ENCODE measurements around the gene HIVEP3. TPM values are rescaled to one million over a fixed set of nuclear protein-coding genes. Genes with fewer than 3 reads are reported as not detected.

Gene HIVEP3
- total RNA-seq, 1 experiment from 2014 or later, result 0.55 TPM

DNA sequence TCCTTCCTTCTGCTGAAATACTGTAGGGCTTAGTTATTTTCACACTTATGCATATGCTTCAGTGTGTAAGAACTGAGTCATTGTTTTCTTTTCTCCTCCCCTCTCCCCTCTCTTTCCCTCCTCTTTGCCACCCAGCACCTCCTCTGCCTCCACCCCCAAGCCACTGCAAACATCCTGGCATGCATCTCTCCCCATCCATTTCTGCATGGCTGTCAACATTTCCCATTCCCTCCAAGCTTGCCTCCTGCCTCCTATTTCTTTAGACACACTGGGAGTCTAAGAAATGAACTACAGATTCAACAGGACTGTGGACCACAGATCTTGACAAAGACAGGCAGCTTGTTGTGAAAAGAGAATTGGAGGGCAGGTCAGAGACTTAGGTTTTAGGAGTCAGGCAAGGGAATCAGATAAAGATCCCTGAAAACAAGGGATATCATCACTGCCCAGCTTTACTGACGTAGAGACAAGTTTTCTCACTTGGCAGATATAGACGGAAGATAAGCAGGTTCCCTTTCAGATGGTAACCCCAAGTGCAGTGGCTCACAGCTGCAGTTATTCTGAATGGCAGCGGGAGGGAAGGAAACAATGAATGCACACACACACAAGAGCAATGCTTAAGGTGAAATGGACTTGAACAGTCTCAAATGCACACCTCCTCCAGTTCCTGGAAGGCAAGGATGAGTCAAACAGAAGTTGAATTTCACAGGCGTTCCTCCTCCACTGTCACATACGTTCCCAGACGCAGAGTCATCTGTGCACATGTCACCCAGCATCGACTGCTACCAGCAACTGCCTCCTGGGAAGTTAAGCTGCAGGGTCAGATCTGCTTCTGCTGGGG lies 56.1 kb downstream of the HIVEP3 start (continued):
- TF ChIP-seq FOXP4 (CRISPR knock-in tag; IDR thresholded peaks at IDR 0.05) (no peak), ERG (CRISPR knock-in tag; IDR thresholded peaks at IDR 0.05) (no peak)
- TF ChIP-seq, protein P1, sequence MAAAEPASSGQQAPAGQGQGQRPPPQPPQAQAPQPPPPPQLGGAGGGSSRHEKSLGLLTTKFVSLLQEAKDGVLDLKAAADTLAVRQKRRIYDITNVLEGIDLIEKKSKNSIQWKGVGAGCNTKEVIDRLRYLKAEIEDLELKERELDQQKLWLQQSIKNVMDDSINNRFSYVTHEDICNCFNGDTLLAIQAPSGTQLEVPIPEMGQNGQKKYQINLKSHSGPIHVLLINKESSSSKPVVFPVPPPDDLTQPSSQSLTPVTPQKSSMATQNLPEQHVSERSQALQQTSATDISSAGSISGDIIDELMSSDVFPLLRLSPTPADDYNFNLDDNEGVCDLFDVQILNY (CRISPR knock-in tag; IDR thresholded peaks at IDR 0.05), result no peak

DNA sequence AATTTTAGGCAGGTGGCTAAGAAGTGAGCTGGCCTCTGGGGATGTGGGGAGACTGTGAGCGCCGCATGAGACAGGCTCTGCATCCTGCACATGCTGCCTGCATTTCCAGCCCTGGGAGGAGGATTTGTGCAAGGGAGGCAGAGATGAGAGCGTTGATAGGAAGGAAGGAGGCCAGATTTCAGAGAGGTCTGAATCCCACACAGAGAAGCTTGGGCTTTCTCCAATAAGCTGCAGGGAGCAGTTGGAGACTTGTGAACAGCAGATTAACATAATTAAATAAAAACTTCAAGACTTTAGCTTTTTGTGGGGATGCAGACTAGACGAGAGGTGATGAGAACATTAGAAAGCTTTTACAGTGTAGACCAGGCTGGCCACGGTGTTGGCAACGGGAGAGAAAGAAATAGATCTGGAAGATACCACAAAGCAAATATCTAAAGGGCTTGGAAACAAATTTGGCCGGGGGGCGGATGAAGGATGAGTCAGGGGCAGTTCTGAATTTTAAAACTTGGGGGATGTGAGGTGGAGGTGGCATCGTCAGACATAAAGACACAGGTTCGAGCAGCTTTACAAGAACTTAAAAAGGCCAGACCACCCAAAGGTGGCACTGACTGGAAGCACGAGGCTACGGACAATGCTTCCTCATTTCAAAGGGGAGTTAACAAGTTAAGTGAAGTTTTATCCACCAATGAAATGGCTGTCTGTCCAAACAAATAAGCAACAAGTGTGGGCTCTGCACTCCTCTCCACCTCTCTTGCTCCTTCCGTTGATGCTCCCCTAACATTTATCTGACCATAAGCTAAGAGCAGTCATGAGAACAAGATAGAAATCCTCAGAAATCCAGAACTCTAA lies 57.0 kb downstream of the HIVEP3 start:
- no peak for DNase-seq (ENCODE audit: low spot score)
- H3K36me3 Mint-ChIP-seq, result no peaks in the 10 kb centered on the region
- H3K4me1 Mint-ChIP-seq, result peaks cover 38% of the 10 kb centered on the region
- POLR2A ChIA-PET, result no interaction called here
- H3K9me3 Mint-ChIP-seq, result no peaks in the 10 kb centered on the region
- no peaks in the 10 kb centered on the region for H3K27me3 Mint-ChIP-seq (ENCODE audit: low read depth)
- no peak for ATAC-seq
- CTCF ChIA-PET, result interaction anchor here (1.0 to 1.9 kb wide), 3 partner anchors 12 to 312 kb away, joined by 3 to 7 read pairs (median 4); no protein-coding TSS in a partner anchor
- H3K27ac Mint-ChIP-seq, result no peak overlapping the region
- H3K4me3 Mint-ChIP-seq, result no peak overlapping the region
- TF ChIP-seq ZNF232 (CRISPR knock-in tag; IDR thresholded peaks at IDR 0.05) (no peak), STAT6 (CRISPR knock-in tag; conservative IDR thresholded peaks at IDR 0.05; ENCODE audit: low read depth) (no peak), ZNF317 (CRISPR knock-in tag; IDR thresholded peaks at IDR 0.05; ENCODE audit: borderline replicate concordance, low read depth) (no peak), ETV6 (CRISPR knock-in tag; IDR thresholded peaks at IDR 0.05) (no peak), CBFB (CRISPR knock-in tag; IDR thresholded peaks at IDR 0.05; ENCODE audit: low read depth) (no peak), CTCF (IDR thresholded peaks at IDR 0.05) (no peak)

- no peaks in the 10 kb centered on the region for H3K9me3 Mint-ChIP-seq
- H3K4me1 Mint-ChIP-seq, result peaks cover 38% of the 10 kb centered on the region
- no peaks in the 10 kb centered on the region for H3K27me3 Mint-ChIP-seq (ENCODE audit: low read depth)
- CTCF ChIA-PET, result interaction anchor here (1.1 to 1.9 kb wide), 2 partner anchors 49 kb away, joined by 4 to 7 read pairs; no protein-coding TSS in a partner anchor
- ATAC-seq (no peak), DNase-seq (ENCODE audit: low spot score) (no peak)
- POLR2A ChIA-PET, result no interaction called here
- H3K36me3 Mint-ChIP-seq, result no peaks in the 10 kb centered on the region
- no peak overlapping the region for H3K4me3 Mint-ChIP-seq
- TF ChIP-seq ERG (CRISPR knock-in tag; IDR thresholded peaks at IDR 0.05) (no peak), TEAD4 (CRISPR knock-in tag; IDR thresholded peaks at IDR 0.05) (no peak), ZNF232 (CRISPR knock-in tag; IDR thresholded peaks at IDR 0.05) (no peak), FOXK1 (CRISPR knock-in tag; IDR thresholded peaks at IDR 0.05) (no peak), NFATC4 (CRISPR knock-in tag; IDR thresholded peaks at IDR 0.05) (no peak), CREB1 (CRISPR knock-in tag; IDR thresholded peaks at IDR 0.05) (no peak), MXD4 (CRISPR knock-in tag; IDR thresholded peaks at IDR 0.05; ENCODE audit: borderline replicate concordance) (no peak), HMGA2 (CRISPR knock-in tag; IDR thresholded peaks at IDR 0.05) (no peak)
- H3K27ac Mint-ChIP-seq, result no peak overlapping the region
Measured at GRCh38 chr1:41860771-41861170, 58.0 kb downstream of the HIVEP3 start.

Measured in WTC11 (cell line).